Activated naive CD4-positive, alpha-beta T cell treated with anti-CD3 and anti-CD28 coated beads, Interleukin-2, amount 50 U/mL, for 24 hours (primary cell): Measurements from ENCODE around the gene PIP4K2C.

Experiments used
- H3K27ac Mint-ChIP-seq: one replicate; pipeline ENCODE4 v1.8.0; 2021; ENCODE audit warnings: mild to moderate bottlenecking, mixed read lengths
- H3K27me3 Mint-ChIP-seq: one replicate; pipeline ENCODE4 v1.8.0; 2021; ENCODE audit warnings: mixed read lengths
- H3K36me3 Mint-ChIP-seq: one replicate; pipeline ENCODE4 v1.8.0; 2021; ENCODE audit warnings: mixed read lengths
- H3K4me1 Mint-ChIP-seq: one replicate; pipeline ENCODE4 v1.8.0; 2021; ENCODE audit warnings: mixed read lengths
- H3K4me3 Mint-ChIP-seq: one replicate; pipeline ENCODE4 v1.8.0; 2021; ENCODE audit warnings: mild to moderate bottlenecking, mixed read lengths
- H3K9me3 Mint-ChIP-seq: one replicate; pipeline ENCODE4 v1.8.0; 2021; ENCODE audit warnings: mixed read lengths

Gene PIP4K2C

DNA sequence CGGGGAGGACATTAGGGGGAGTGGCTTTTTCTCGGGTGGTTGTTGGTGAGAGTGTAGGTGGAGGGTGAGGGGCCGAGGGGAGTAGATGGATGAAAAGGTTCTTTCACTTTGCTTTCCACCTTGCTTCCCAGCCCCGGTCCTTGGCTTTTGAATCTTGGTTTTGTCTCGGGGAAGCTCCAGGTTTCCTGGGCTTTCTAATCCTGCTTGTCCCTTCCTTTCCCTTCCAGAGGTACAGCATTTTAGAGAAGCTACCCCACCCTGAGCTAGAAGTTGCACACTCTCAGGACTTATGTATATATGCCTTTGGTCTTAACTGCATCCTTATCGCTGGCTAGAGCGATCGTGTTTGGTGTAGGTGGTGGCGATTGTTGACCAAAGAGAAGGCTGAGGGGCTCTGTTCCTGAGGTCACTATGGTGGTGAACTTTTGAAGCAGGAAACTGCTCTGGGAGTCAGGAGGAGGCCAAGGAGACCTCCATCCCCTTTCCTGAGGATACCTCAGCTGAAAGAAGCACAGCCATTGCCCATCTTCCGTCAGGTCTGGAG, 862 bp downstream of the PIP4K2C start:
- peak overlapping the region; percentile 88 for H3K4me3 Mint-ChIP-seq
- no peaks in the 10 kb centered on the region for H3K9me3 Mint-ChIP-seq
- H3K27ac Mint-ChIP-seq = peak overlapping the region; percentile 93
- H3K27me3 Mint-ChIP-seq = no peaks in the 10 kb centered on the region
- H3K36me3 Mint-ChIP-seq = peaks cover 2% of the 10 kb centered on the region
- H3K4me1 Mint-ChIP-seq = peaks cover 25% of the 10 kb centered on the region

- Mint-ChIP-seq H3K36me3 (peaks cover 6% of the 10 kb centered on the region), H3K27ac (no peak overlapping the region), H3K4me3 (peak overlapping the region; percentile 88), H3K9me3 (no peaks in the 10 kb centered on the region), H3K27me3 (no peaks in the 10 kb centered on the region), H3K4me1 (peaks cover 25% of the 10 kb centered on the region)
These were observed 1.7 kb downstream of the PIP4K2C start for GRCh38 chr12:57592551-57593165.

DNA sequence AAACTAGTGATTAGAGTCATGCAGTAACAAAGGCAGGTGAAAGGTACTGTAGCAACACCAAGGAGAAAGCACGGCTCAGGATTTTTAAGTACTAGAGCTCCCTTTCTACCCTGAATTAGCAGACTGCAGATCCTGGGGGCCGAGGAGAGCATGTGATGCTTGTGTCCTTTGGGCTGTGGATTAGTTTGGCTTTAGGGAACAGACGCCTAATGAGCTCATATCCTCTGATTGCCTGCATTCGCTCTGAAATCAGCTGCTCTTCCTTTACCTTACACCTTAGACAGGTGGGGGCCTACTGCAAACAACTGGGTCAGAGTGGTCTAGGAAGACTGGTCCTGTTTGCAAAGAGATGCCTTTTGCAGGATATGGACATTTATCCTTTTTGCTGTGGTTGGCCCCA, 2.2 kb downstream of the PIP4K2C start:
- Mint-ChIP-seq H3K4me1 (peaks cover 25% of the 10 kb centered on the region), H3K36me3 (peaks cover 8% of the 10 kb centered on the region), H3K27ac (no peak overlapping the region), H3K27me3 (no peaks in the 10 kb centered on the region), H3K9me3 (no peaks in the 10 kb centered on the region), H3K4me3 (no peak overlapping the region)

GRCh38 chr12:57600395-57600794, 9.4 kb downstream of the PIP4K2C start:
- H3K36me3 Mint-ChIP-seq = peaks cover 17% of the 10 kb centered on the region
- H3K27ac Mint-ChIP-seq = no peak overlapping the region
- no peaks in the 10 kb centered on the region for H3K9me3 Mint-ChIP-seq
- no peak overlapping the region for H3K4me3 Mint-ChIP-seq
- H3K27me3 Mint-ChIP-seq = no peaks in the 10 kb centered on the region
- H3K4me1 Mint-ChIP-seq = peaks cover 25% of the 10 kb centered on the region

DNA sequence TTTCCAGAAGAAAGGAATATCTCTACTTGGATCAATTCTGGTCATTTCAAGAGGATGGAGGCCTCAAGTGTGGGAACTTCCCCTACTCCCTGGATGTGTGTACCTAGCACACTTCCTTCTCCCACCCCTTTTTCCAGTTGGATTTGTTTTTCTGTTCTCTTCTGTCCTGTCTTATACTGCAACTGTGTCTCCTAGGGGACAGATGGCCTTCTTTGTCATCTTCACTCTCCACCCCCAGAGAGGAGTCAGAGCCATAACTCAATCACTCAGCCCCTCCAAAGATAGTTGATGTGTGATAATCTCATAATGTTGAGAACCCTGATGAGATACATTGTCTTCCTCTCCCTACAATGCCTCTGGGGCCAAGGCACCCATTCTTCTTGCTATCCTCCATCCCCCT, 11.6 kb downstream of the PIP4K2C start:
- H3K36me3 Mint-ChIP-seq = peaks cover 12% of the 10 kb centered on the region

GRCh38 chr12:57603324-57603723, 12.3 kb downstream of the PIP4K2C start:
- Mint-ChIP-seq H3K4me3 (peak overlapping the region; percentile 85), H3K9me3 (no peaks in the 10 kb centered on the region), H3K27ac (peak overlapping the region; percentile 88), H3K4me1 (peaks cover 31% of the 10 kb centered on the region), H3K27me3 (no peaks in the 10 kb centered on the region), H3K36me3 (peaks cover 9% of the 10 kb centered on the region)

More for the DNA sequence above, 11.6 kb downstream of the PIP4K2C start:
- H3K4me3 Mint-ChIP-seq = no peak overlapping the region
- no peaks in the 10 kb centered on the region for H3K9me3 Mint-ChIP-seq
- H3K4me1 Mint-ChIP-seq = peaks cover 31% of the 10 kb centered on the region
- no peaks in the 10 kb centered on the region for H3K27me3 Mint-ChIP-seq
- peak overlapping the region; percentile 30 for H3K27ac Mint-ChIP-seq

GRCh38 chr12:57603815-57604453, 12.9 kb downstream of the PIP4K2C start:
- peak overlapping the region; percentile 85 for H3K4me3 Mint-ChIP-seq
- no peaks in the 10 kb centered on the region for H3K9me3 Mint-ChIP-seq
- H3K27ac Mint-ChIP-seq = peak overlapping the region; percentile 88
- peaks cover 31% of the 10 kb centered on the region for H3K4me1 Mint-ChIP-seq
- H3K36me3 Mint-ChIP-seq = peaks cover 11% of the 10 kb centered on the region
- H3K27me3 Mint-ChIP-seq = no peaks in the 10 kb centered on the region

GRCh38 chr12:57604454-57604991, 13.5 kb downstream of the PIP4K2C start, which contains the start of gene DTX3:
Gene DTX3 (plus strand): TSS chr12:57604824. CDS start chr12:57606518, 1,694 bp downstream.
- no peaks in the 10 kb centered on the region for H3K9me3 Mint-ChIP-seq
- peaks cover 11% of the 10 kb centered on the region for H3K36me3 Mint-ChIP-seq
- peak within 1 kb of the TSS; percentile 88 for H3K27ac Mint-ChIP-seq
- peaks cover 31% of the 10 kb centered on the region for H3K4me1 Mint-ChIP-seq
- peak within 1 kb of the TSS; percentile 85 for H3K4me3 Mint-ChIP-seq
- no peaks in the 10 kb centered on the region for H3K27me3 Mint-ChIP-seq

- H3K4me3 Mint-ChIP-seq = peak overlapping the region; percentile 85
- H3K27me3 Mint-ChIP-seq = no peaks in the 10 kb centered on the region
- peak overlapping the region; percentile 66 for H3K27ac Mint-ChIP-seq
- H3K9me3 Mint-ChIP-seq = no peaks in the 10 kb centered on the region
- peaks cover 31% of the 10 kb centered on the region for H3K4me1 Mint-ChIP-seq
- H3K36me3 Mint-ChIP-seq = peaks cover 10% of the 10 kb centered on the region
These were observed 14.2 kb downstream of the PIP4K2C start for GRCh38 chr12:57604992-57605810.

DNA sequence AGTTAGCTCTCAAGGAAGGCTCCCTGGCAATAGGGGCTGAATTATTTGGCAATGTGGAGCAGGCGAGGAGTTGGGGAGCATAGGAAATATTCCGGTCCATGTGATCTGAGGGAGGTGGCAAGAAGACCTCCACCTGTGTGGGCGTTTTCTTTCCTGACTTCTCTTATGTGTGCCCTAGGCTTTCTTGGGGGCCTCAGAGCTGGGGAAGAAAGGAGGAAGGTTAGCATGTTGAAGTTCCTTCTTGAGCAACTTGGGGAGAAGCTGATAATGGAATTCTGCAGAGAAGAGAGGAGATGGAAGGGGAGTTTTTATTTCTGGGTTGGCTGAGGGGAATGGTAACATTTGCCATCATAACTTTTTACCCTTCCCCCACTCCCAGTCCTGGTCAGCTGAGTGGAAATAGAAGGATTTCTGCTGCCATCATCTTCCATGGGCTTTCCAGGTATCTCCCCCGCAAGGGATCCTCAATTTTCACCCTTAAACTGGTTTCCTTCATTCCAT, 14.9 kb downstream of the PIP4K2C start:
- Mint-ChIP-seq H3K4me1 (peaks cover 35% of the 10 kb centered on the region), H3K36me3 (peaks cover 10% of the 10 kb centered on the region), H3K9me3 (no peaks in the 10 kb centered on the region), H3K27ac (no peak overlapping the region), H3K27me3 (peaks cover 1% of the 10 kb centered on the region), H3K4me3 (peak overlapping the region; percentile 85)

GRCh38 chr12:57606399-57606798, 15.4 kb downstream of the PIP4K2C start:
- H3K4me3 Mint-ChIP-seq = no peak overlapping the region

DNA sequence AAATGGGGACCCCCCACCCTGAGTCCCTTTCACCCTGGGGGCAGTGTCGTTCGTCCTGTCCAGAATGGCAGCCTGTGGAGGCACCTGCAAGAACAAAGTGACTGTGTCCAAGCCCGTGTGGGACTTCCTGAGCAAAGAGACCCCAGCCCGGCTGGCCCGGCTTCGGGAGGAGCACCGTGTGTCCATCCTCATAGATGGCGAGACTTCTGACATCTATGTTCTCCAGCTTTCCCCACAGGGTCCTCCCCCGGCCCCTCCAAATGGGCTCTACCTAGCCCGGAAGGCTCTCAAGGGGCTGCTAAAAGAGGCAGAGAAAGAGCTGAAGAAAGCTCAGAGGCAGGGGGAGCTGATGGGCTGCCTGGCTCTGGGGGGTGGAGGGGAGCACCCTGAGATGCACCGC, 15.8 kb downstream of the PIP4K2C start:
- no peak overlapping the region for H3K27ac Mint-ChIP-seq
- peaks cover 35% of the 10 kb centered on the region for H3K4me1 Mint-ChIP-seq
- H3K4me3 Mint-ChIP-seq = no peak overlapping the region
- H3K36me3 Mint-ChIP-seq = peaks cover 6% of the 10 kb centered on the region
- no peaks in the 10 kb centered on the region for H3K9me3 Mint-ChIP-seq
- peaks cover 1% of the 10 kb centered on the region for H3K27me3 Mint-ChIP-seq

More at GRCh38 chr12:57606399-57606798, 15.4 kb downstream of the PIP4K2C start:
- Mint-ChIP-seq H3K27ac (no peak overlapping the region), H3K36me3 (peaks cover 10% of the 10 kb centered on the region), H3K9me3 (no peaks in the 10 kb centered on the region), H3K4me1 (peaks cover 35% of the 10 kb centered on the region), H3K27me3 (peaks cover 1% of the 10 kb centered on the region)

DNA sequence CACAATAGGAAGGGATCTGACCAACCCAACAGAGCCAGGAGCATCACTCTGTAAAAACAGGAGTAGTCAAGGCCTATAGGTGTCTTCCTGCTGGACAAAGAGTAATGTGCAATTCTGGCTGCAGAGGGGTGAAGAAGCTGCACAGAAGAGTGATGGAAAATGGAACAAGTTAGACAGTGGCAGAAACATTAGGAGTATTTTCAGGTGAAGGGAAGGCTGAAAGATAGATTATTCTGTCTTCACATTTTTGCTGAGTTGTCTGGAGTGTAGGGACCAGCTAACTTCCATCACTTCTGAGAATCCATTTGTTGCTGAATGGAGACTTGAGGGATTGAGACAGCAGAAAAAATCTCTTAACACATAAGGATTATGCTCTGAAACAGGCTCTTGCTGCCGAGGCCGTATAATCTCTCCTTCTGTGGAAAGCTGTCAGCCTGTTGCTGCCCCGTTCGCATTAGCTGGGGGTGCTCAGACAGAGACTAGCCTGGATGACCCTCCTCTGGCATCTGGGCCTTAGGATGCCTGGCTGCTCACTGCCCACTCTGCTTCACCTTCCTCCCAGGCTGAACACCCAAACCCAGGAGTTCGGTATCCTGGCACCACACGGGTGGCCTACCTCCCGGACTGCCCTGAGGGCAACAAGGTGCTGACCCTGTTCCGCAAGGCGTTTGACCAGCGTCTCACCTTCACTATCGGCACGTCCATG, 17.1 kb downstream of the PIP4K2C start:
- Mint-ChIP-seq H3K36me3 (peaks cover 2% of the 10 kb centered on the region), H3K27ac (peak overlapping the region; percentile 31), H3K27me3 (peaks cover 1% of the 10 kb centered on the region), H3K4me1 (peaks cover 29% of the 10 kb centered on the region), H3K4me3 (no peak overlapping the region), H3K9me3 (no peaks in the 10 kb centered on the region)

DNA sequence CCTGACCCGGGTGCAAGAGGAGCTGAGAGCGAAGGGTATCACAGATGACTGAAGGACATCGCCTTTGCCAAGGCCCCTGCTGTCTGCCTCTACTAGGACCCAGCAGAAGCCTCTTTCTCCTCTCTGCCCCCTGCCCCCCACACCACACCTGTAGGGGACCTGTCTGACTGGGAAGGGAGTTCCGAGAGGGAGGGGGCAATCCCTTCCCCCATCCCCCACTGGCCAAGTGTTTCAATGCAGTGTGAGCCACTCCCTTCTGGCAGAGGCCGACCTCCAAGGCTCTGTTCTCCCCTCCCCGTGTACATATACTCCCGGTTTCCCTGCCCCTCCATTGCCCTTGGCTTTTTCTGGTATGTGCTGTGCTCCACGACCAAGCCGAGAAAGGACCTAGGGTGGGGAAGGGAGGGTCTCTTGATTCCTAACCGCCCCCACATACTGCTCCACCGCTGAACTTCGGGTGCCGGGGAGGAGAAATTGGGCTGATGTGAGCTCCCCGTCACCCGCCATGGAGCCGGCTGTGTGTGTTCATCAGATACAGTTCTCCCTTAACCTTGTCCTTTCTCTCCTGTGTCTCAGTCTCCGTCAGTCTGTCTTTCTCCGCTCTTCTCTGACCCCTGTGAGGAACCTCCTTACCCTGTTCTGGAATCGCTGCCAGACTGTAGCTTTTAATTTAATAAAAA, 18.2 kb downstream of the PIP4K2C start:
- peaks cover 18% of the 10 kb centered on the region for H3K4me1 Mint-ChIP-seq
- peaks cover 2% of the 10 kb centered on the region for H3K36me3 Mint-ChIP-seq
- H3K27me3 Mint-ChIP-seq = peaks cover 1% of the 10 kb centered on the region
- no peaks in the 10 kb centered on the region for H3K9me3 Mint-ChIP-seq
- no peak overlapping the region for H3K4me3 Mint-ChIP-seq
- H3K27ac Mint-ChIP-seq = no peak overlapping the region
